ENCODE data around the gene OPCML. TPM values are rescaled to one million over a fixed set of nuclear protein-coding genes. Genes with fewer than 3 reads are reported as not detected.

The OPCML gene
- polyA plus RNA-seq, 3 donors = not detected

DNA sequence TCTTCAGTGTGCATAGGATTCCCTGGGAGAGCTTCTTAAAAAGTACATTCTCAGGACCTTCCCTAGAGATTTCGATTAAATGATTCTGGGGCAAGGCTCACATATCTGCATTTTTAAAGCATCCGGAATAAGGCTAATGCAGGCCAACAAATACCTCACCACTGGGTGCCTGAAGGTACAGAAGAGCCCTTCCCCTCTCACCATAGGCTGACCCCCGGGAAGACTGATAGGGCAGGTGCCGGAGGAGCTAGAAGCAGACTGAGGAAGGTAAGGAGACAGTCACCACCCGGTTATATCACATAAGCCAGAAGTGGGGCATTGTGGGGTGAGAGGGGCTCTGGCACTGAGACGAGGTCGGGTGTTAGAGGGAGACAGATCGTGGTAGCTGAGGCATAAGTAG lies 1102.6 kb downstream of the OPCML start:
- H3K27me3 Mint-ChIP-seq (ENCODE audit: low read depth in 3 of 3) = peaks cover 0 to 2% (median 1%) of the 10 kb centered on the region in 3 donors
- no peaks in the 10 kb centered on the region for H3K36me3 Mint-ChIP-seq
- no peak overlapping the region for H3K4me3 ChIP-seq (replicated peaks in 1 of 3; ENCODE audit: low read depth in 2 of 3, low read length in 3 of 3)
- no peak overlapping the region for H3K4me3 Mint-ChIP-seq
- no peak overlapping the region for H3K9ac ChIP-seq (ENCODE audit: insufficient read depth, low read length, poor library complexity, severe bottlenecking)
- no peaks in the 10 kb centered on the region for H3K79me2 ChIP-seq (ENCODE audit: insufficient read depth, low read length)
- no peak overlapping the region for H3K27ac Mint-ChIP-seq
- H3K9me3 Mint-ChIP-seq = peaks cover 0 to 8% (median 4%) of the 10 kb centered on the region in 7 donors
- no peak for DNase-seq
- TF ChIP-seq, protein P1, sequence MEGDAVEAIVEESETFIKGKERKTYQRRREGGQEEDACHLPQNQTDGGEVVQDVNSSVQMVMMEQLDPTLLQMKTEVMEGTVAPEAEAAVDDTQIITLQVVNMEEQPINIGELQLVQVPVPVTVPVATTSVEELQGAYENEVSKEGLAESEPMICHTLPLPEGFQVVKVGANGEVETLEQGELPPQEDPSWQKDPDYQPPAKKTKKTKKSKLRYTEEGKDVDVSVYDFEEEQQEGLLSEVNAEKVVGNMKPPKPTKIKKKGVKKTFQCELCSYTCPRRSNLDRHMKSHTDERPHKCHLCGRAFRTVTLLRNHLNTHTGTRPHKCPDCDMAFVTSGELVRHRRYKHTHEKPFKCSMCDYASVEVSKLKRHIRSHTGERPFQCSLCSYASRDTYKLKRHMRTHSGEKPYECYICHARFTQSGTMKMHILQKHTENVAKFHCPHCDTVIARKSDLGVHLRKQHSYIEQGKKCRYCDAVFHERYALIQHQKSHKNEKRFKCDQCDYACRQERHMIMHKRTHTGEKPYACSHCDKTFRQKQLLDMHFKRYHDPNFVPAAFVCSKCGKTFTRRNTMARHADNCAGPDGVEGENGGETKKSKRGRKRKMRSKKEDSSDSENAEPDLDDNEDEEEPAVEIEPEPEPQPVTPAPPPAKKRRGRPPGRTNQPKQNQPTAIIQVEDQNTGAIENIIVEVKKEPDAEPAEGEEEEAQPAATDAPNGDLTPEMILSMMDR (IDR thresholded peaks at IDR 0.05) = no peak
- no peaks in the 10 kb centered on the region for H3K27me3 ChIP-seq (ENCODE audit: control insufficient read depth in 2 of 2, insufficient read depth in 2 of 2, low read length in 2 of 2)
- no peaks in the 10 kb centered on the region for H4K20me1 ChIP-seq (ENCODE audit: insufficient read depth, low read length)
- no peaks in the 10 kb centered on the region for H3K4me1 Mint-ChIP-seq
- no peak overlapping the region for H2AFZ ChIP-seq (ENCODE audit: insufficient read depth, low read depth, low read length, poor library complexity, severe bottlenecking)
- no peaks in the 10 kb centered on the region for H3K9me3 ChIP-seq (replicated peaks in 1 of 2; ENCODE audit: control insufficient read depth in 1 of 2, insufficient read depth in 1 of 2, low read length in 2 of 2)
- no peak overlapping the region for H3K4me2 ChIP-seq (replicated peaks; ENCODE audit: extremely low read depth, low read length, poor library complexity, severe bottlenecking)
- no peaks in the 10 kb centered on the region for H3K36me3 ChIP-seq (replicated peaks in 1 of 2; ENCODE audit: control insufficient read depth in 1 of 2, insufficient read depth in 2 of 2, low read length in 2 of 2)
- WGBS (ENCODE audit: insufficient coverage) = 94% methylated on average over 3 of the region's 8 CpGs
- no peak overlapping the region for H3K27ac ChIP-seq (ENCODE audit: low read depth in 1 of 2, low read length in 2 of 2)
- H3K4me1 ChIP-seq (ENCODE audit: control insufficient read depth in 1 of 2, insufficient read depth in 2 of 2, low read length in 2 of 2) = no peaks in the 10 kb centered on the region
- intact Hi-C loops (cut with micrococcal nuclease) = no loop called here

DNA sequence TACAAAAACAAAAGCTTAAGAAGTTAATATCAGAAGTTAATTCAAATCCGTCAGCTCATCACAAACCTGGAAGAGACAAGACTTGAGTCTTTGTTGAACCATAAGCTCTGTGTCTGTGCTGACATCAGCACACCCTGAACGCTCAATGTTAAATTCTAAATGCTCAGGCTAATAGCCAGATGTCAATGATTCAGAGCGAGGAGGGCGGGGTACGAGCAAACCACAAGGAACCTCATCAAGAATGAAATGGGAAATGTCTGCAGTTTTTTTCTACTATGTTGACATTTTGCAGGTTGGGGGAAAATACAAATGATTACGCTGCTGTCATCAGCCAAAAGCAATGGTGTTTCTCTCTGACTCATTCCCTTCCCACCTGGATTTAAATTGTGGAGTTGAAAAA lies 1104.7 kb downstream of the OPCML start:
- TF ChIP-seq, protein P1 (IDR thresholded peaks at IDR 0.05) = no peak
- Histone ChIP-seq H3K9ac (ENCODE audit: insufficient read depth, low read length, poor library complexity, severe bottlenecking) (no peak overlapping the region), H3K9me3 (replicated peaks in 1 of 2; ENCODE audit: control insufficient read depth in 1 of 2, insufficient read depth in 1 of 2, low read length in 2 of 2) (no peaks in the 10 kb centered on the region), H4K20me1 (ENCODE audit: insufficient read depth, low read length) (no peaks in the 10 kb centered on the region), H3K36me3 (replicated peaks in 1 of 2; ENCODE audit: control insufficient read depth in 1 of 2, insufficient read depth in 2 of 2, low read length in 2 of 2) (no peaks in the 10 kb centered on the region), H3K27ac (ENCODE audit: low read depth in 1 of 2, low read length in 2 of 2) (no peak overlapping the region), H3K4me1 (ENCODE audit: control insufficient read depth in 1 of 2, insufficient read depth in 2 of 2, low read length in 2 of 2) (no peaks in the 10 kb centered on the region), H3K79me2 (ENCODE audit: insufficient read depth, low read length) (no peaks in the 10 kb centered on the region), H2AFZ (ENCODE audit: insufficient read depth, low read depth, low read length, poor library complexity, severe bottlenecking) (no peak overlapping the region), H3K27me3 (ENCODE audit: control insufficient read depth in 2 of 2, insufficient read depth in 2 of 2, low read length in 2 of 2) (no peaks in the 10 kb centered on the region), H3K4me3 (replicated peaks in 1 of 3; ENCODE audit: low read depth in 2 of 3, low read length in 3 of 3) (no peak overlapping the region), H3K4me2 (replicated peaks; ENCODE audit: extremely low read depth, low read length, poor library complexity, severe bottlenecking) (no peak overlapping the region)
- Mint-ChIP-seq H3K4me1 (no peaks in the 10 kb centered on the region), H3K4me3 (no peak overlapping the region), H3K27ac (no peak overlapping the region), H3K36me3 (no peaks in the 10 kb centered on the region), H3K9me3 (peaks cover 0 to 9% (median 5%) of the 10 kb centered on the region in 7 donors), H3K27me3 (ENCODE audit: low read depth in 3 of 3) (peaks cover 0 to 3% (median 1%) of the 10 kb centered on the region in 3 donors)
- intact Hi-C loops (cut with micrococcal nuclease) = no loop called here
- no peak for DNase-seq
- 94% methylated on average over 2 of the region's 6 CpGs for WGBS (ENCODE audit: insufficient coverage)
